ENCODE results near the gene ZNF709.

DNA sequence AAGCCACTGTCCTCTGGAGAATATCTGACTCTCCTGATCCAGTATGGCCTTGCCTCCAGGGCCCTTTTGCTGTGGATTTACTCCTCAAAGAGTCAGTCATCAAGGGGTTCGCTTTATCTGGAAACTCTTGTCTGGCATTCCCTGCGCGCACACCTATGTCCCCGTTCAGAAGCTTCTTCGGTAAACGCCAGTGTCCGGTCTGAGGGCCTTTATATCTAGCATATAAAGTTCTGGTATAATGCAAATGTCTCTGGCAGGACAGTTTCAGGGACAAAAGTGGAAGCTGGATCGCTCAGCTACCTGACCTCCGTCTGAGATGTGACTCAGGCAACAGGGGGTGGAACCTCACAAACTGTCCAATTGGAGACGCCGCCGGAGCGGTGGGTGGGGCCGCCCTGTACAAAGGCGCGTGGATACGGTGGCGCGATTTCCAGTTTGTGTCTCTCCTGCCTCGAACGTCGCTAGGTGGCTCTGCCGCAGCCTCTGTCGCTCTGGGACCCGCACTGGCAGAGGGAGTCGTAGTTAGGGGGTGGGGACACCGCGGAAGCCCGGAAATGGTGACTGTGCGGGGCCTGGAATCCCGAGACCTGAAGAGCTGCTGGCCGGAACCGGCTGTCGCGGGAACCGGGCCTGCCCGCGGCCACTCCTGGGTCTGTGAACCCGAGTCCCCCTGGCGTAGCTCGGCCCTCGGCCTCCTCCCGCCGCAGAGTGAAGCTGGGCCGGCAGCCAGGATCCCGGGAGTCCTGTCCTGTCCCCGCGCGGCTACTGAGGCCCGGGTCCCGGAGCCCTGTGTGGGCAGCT is 10.6 kb upstream of the ZNF709 start:
- no peak for TF ChIP-seq SIN3A (IDR thresholded peaks at IDR 0.05; ENCODE audit: low read depth)
- TF ChIP-seq, protein P1, sequence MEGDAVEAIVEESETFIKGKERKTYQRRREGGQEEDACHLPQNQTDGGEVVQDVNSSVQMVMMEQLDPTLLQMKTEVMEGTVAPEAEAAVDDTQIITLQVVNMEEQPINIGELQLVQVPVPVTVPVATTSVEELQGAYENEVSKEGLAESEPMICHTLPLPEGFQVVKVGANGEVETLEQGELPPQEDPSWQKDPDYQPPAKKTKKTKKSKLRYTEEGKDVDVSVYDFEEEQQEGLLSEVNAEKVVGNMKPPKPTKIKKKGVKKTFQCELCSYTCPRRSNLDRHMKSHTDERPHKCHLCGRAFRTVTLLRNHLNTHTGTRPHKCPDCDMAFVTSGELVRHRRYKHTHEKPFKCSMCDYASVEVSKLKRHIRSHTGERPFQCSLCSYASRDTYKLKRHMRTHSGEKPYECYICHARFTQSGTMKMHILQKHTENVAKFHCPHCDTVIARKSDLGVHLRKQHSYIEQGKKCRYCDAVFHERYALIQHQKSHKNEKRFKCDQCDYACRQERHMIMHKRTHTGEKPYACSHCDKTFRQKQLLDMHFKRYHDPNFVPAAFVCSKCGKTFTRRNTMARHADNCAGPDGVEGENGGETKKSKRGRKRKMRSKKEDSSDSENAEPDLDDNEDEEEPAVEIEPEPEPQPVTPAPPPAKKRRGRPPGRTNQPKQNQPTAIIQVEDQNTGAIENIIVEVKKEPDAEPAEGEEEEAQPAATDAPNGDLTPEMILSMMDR (IDR thresholded peaks at IDR 0.05 in 2 of 3, conservative IDR thresholded peaks at IDR 0.05 in 1 of 3; ENCODE audit: borderline replicate concordance in 1 of 3, insufficient read depth in 1 of 3, low read depth in 2 of 3, low read length in 2 of 3), result no peak
- no peak for TF ChIP-seq EZH2 (IDR thresholded peaks at IDR 0.05)
